GM19463 (cell line): ENCODE measurements around the gene TBC1D24.
A peak's percentile ranks its signal among the peaks of the same experiment; 100 is the strongest.
"Not testable (repeated sequence)": the region's sequence is repeated elsewhere in the genome, so short reads cannot be mapped to it uniquely, and the experiment has no call there.

Experiments used
- ATAC-seq: cut with Tn5 transposase; IDR thresholded peaks from one replicate; pipeline ENCODE4 v1.9.1; 2021; ENCODE audit warnings: mild to moderate bottlenecking, moderate library complexity; ENCODE audit not compliant: unreplicated experiment

The TBC1D24 gene

GRCh38 chr16:2468233-2468724 lies 6.6 kb upstream of the TBC1D24 start:
- no peak for ATAC-seq

- ATAC-seq: peak; percentile 36
Measured at GRCh38 chr16:2468725-2469398, 6.1 kb upstream of the TBC1D24 start.

GRCh38 chr16:2469399-2470233 lies 5.3 kb upstream of the TBC1D24 start:
- ATAC-seq: no peak

GRCh38 chr16:2470234-2470601 lies 4.7 kb upstream of the TBC1D24 start:
- ATAC-seq: no peak

GRCh38 chr16:2470603-2471015 lies 4.3 kb upstream of the TBC1D24 start:
- no peak for ATAC-seq

GRCh38 chr16:2471016-2471652 lies 3.8 kb upstream of the TBC1D24 start, which contains the start of gene NTN3:
Gene NTN3, plus strand, starts transcription at chr16:2471297. Its CDS starts 405 bp downstream, at chr16:2471702.
- ATAC-seq: no peak

GRCh38 chr16:2471653-2472487 lies 3.1 kb upstream of the TBC1D24 start:
- ATAC-seq: no peak

GRCh38 chr16:2472488-2472864 lies 2.5 kb upstream of the TBC1D24 start:
- ATAC-seq: no peak

- ATAC-seq: no peak
Measured at GRCh38 chr16:2472885-2473445, 2.0 kb upstream of the TBC1D24 start.

- no peak for ATAC-seq
Measured at GRCh38 chr16:2473446-2473926, 1.4 kb upstream of the TBC1D24 start.

- ATAC-seq: peak; percentile 43
Measured at GRCh38 chr16:2473999-2474876, 689 bp upstream of the TBC1D24 start.

GRCh38 chr16:2475413-2476344 lies 752 bp downstream of the TBC1D24 start:
- ATAC-seq: no peak

GRCh38 chr16:2476345-2476720 lies 1.4 kb downstream of the TBC1D24 start:
- no peak for ATAC-seq

- ATAC-seq: no peak
Measured at GRCh38 chr16:2476741-2477140, 1.8 kb downstream of the TBC1D24 start.

GRCh38 chr16:2477327-2477726 lies 2.4 kb downstream of the TBC1D24 start:
- no peak for ATAC-seq

- no peak for ATAC-seq
Measured at GRCh38 chr16:2478279-2478678, 3.4 kb downstream of the TBC1D24 start.

- not testable (repeated sequence) for ATAC-seq
Measured at GRCh38 chr16:2479996-2480395, 5.1 kb downstream of the TBC1D24 start.

GRCh38 chr16:2480948-2481347 lies 6.0 kb downstream of the TBC1D24 start:
- ATAC-seq: no peak
